ENCODE measurements around the gene MAT2A.
"Not testable (repeated sequence)": the region's sequence is repeated elsewhere in the genome, so short reads cannot be mapped to it uniquely, and the experiment has no call there.

MAT2A gene

GRCh38 chr2:85541262-85541661, 2.3 kb downstream of the MAT2A start:
- peak overlapping the region; percentile 92 for H3K4me3 ChIP-seq (ENCODE audit: control insufficient read depth, low read depth, low read length)
- no peak for DNase-seq (ENCODE audit: low read depth)
- no peak for TF ChIP-seq CTCF (IDR thresholded peaks at IDR 0.05; ENCODE audit: control insufficient read depth, insufficient read depth, low read depth, low read length, missing control alignments)

- peak overlapping the region; percentile 92 for H3K4me3 ChIP-seq (ENCODE audit: control insufficient read depth, low read depth, low read length)
- no peak for TF ChIP-seq CTCF (IDR thresholded peaks at IDR 0.05; ENCODE audit: control insufficient read depth, insufficient read depth, low read depth, low read length, missing control alignments)
- DNase-seq (ENCODE audit: low read depth): no peak
Measured at GRCh38 chr2:85541753-85542457, 2.9 kb downstream of the MAT2A start.

DNA sequence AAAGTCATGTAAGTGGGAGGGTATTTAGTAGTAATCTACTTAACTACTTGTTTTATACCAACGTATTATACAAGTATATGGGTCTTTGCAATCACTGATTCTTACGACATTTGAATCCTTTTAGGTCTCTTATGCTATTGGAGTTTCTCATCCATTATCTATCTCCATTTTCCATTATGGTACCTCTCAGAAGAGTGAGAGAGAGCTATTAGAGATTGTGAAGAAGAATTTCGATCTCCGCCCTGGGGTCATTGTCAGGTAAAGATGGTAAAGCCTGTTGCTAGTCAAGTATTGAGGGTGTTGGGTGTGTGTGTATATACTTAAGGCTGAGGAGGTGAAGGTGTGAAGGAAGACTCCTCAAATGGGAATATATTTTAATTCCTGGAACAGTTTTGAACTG, 3.8 kb downstream of the MAT2A start:
- H3K4me3 ChIP-seq (ENCODE audit: control insufficient read depth, low read depth, low read length): no peak overlapping the region; the same call in 1 of the 2 replicates
- no peak for TF ChIP-seq CTCF (IDR thresholded peaks at IDR 0.05; ENCODE audit: control insufficient read depth, insufficient read depth, low read depth, low read length, missing control alignments)
- DNase-seq (ENCODE audit: low read depth): no peak

- not testable (repeated sequence) for DNase-seq (ENCODE audit: low read depth); H3K4me3 ChIP-seq (ENCODE audit: control insufficient read depth, low read depth, low read length)
Measured at GRCh38 chr2:85544254-85544691, 5.3 kb downstream of the MAT2A start.

DNA sequence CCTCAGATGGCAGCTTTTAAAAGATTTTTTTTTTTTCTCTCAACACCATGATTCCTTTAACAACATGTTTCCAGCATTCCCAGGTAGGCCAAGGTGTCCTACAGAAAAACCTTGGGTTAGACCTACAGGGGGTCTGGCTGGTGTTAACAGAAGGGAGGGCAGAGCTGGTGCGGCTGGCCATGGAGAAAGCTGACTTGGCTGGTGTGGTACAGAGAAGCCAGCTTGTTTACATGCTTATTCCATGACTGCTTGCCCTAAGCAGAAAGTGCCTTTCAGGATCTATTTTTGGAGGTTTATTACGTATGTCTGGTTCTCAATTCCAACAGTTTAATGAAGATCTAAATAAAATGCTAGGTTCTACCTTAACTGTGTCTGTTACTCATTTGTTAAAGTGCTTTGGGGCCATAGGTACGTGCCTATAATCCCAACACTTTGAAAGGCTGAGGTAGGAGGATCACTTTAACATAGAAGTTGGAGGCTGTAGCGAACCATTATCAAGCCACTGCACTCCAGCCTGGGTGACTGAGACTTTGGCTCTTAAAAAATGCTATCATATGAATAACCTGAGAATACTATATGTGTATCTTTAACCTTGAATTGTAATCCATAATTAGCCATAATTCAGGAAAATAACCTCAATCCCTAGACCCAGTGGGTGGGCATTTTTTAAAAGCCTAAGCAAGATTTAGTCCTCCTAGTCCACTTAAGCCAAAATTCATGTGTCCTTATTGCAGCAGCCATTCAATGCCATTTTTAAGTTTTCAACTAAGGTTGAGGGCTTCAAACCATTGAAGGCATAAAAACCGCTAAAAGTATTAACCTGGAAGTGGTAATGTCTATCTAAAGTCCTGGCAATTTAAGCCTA, 6.2 kb downstream of the MAT2A start:
- not testable (repeated sequence) for H3K4me3 ChIP-seq (ENCODE audit: control insufficient read depth, low read depth, low read length); DNase-seq (ENCODE audit: low read depth)

DNA sequence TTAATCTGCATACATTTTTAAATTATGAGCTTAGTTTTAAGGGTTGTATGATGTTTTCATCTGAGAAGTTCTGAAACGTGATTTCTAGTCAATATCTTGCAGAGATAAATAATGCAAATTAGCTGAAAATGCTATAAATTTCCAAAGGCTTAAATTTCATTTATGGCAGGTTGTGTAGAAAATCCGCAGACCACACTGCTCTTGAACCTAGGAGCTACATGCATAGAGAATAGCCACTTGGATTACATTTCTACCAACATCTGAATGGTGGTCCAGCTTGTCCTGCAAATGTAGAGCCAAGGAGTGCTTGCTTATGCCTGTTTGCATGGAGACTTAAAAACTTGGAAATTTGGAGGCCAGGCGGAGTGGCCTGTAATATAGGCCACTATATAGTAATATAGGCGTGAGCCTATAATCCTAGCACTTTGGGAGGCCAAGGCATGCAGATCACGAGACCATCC, 6.8 kb downstream of the MAT2A start:
- no peak overlapping the region for H3K4me3 ChIP-seq (ENCODE audit: control insufficient read depth, low read depth, low read length)
- no peak for TF ChIP-seq CTCF (IDR thresholded peaks at IDR 0.05; ENCODE audit: control insufficient read depth, insufficient read depth, low read depth, low read length, missing control alignments)
- no peak for DNase-seq (ENCODE audit: low read depth)

GRCh38 chr2:85547089-85547858, 8.3 kb downstream of the MAT2A start:
- H3K4me3 ChIP-seq (ENCODE audit: control insufficient read depth, low read depth, low read length): no peak overlapping the region
- no peak for TF ChIP-seq CTCF (IDR thresholded peaks at IDR 0.05; ENCODE audit: control insufficient read depth, insufficient read depth, low read depth, low read length, missing control alignments)
- DNase-seq (ENCODE audit: low read depth): no peak

All from AG09309 (cell line).